ENCODE results near the gene CNTLN. TPM values are rescaled to one million over a fixed set of nuclear protein-coding genes. Genes with fewer than 3 reads are reported as not detected.

Gene CNTLN
- total RNA-seq, 3 donors from 2014 or later (not counting 1 experiment from before 2014, with no cell fraction given), result 0.32 to 1.6 (median 0.63) TPM

DNA sequence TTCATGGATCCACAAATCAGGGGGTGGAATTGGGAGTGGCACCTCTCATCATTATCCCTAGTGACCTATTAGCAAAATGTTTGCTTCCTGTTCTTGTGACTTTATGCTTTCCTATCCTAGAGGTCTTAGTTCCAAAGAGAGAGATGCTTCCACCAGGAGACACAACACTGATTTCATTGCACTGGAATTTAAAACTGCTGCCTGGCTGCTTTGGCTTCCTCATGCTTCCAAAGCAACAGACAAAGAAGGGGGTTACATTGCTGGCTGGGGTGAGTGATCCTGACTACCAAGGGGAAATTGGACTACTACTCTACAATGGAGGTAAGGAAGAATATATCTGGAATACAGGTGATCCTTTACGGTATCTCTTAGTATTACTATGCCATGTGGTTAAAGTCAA lies 374.9 kb downstream of the CNTLN start:
- H3K36me3 Mint-ChIP-seq, result no peaks in the 10 kb centered on the region
- H3K4me1 ChIP-seq (ENCODE audit: control insufficient read depth, insufficient read depth, low read length), result no peaks in the 10 kb centered on the region
- H3K9me3 ChIP-seq (ENCODE audit: control insufficient read depth, insufficient read depth, low read length), result no peaks in the 10 kb centered on the region
- no peaks in the 10 kb centered on the region for H3K27me3 Mint-ChIP-seq (ENCODE audit: low read depth in 2 of 2)
- H3K27me3 ChIP-seq (ENCODE audit: control insufficient read depth, insufficient read depth, low read length), result no peaks in the 10 kb centered on the region
- no peak overlapping the region for H3K4me3 ChIP-seq (ENCODE audit: low read length)
- TF ChIP-seq, protein P1, sequence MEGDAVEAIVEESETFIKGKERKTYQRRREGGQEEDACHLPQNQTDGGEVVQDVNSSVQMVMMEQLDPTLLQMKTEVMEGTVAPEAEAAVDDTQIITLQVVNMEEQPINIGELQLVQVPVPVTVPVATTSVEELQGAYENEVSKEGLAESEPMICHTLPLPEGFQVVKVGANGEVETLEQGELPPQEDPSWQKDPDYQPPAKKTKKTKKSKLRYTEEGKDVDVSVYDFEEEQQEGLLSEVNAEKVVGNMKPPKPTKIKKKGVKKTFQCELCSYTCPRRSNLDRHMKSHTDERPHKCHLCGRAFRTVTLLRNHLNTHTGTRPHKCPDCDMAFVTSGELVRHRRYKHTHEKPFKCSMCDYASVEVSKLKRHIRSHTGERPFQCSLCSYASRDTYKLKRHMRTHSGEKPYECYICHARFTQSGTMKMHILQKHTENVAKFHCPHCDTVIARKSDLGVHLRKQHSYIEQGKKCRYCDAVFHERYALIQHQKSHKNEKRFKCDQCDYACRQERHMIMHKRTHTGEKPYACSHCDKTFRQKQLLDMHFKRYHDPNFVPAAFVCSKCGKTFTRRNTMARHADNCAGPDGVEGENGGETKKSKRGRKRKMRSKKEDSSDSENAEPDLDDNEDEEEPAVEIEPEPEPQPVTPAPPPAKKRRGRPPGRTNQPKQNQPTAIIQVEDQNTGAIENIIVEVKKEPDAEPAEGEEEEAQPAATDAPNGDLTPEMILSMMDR (IDR thresholded peaks at IDR 0.05), result no peak
- intact Hi-C loops (cut with micrococcal nuclease), result no loop called here
- H3K27ac Mint-ChIP-seq, result no peak overlapping the region
- peaks cover 3 to 7% of the 10 kb centered on the region in 2 donors for H3K9me3 Mint-ChIP-seq
- H3K4me1 Mint-ChIP-seq, result no peaks in the 10 kb centered on the region
- H3K4me3 Mint-ChIP-seq, result no peak overlapping the region
- WGBS (ENCODE audit: insufficient coverage), result no CpG with 5 or more reads among the region's 1 CpG
- ATAC-seq (no peak), DNase-seq (no peak)
- H3K36me3 ChIP-seq (ENCODE audit: control insufficient read depth, insufficient read depth, low read length), result no peaks in the 10 kb centered on the region
- no peak overlapping the region for H3K27ac ChIP-seq (ENCODE audit: low read length)

DNA sequence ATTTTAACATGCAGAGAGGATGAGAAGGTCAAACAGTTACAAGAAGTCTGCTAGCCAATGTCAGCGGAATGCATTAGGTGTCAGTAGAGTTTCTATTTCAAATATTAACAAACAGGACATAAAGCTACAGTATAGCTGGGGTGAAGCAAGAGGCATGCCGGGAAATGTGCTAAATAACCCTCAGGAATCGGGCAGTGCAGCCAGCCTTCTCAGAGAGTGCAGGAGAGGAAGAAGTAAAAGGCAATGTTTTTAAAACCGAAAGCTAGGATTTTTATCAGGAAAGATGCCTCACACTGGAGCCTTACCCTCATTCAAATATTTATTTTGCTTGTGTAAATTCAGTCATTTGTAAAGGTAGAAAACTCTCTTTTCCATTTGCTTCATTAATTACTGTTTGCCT lies 384.9 kb downstream of the CNTLN start:
- Mint-ChIP-seq H3K27ac (no peak overlapping the region), H3K36me3 (no peaks in the 10 kb centered on the region), H3K4me3 (no peak overlapping the region), H3K9me3 (peaks cover 3 to 10% of the 10 kb centered on the region in 2 donors), H3K4me1 (no peaks in the 10 kb centered on the region), H3K27me3 (ENCODE audit: low read depth in 2 of 2) (no peaks in the 10 kb centered on the region)
- Histone ChIP-seq H3K4me3 (ENCODE audit: low read length) (no peak overlapping the region), H3K27ac (ENCODE audit: low read length) (no peak overlapping the region), H3K4me1 (ENCODE audit: control insufficient read depth, insufficient read depth, low read length) (no peaks in the 10 kb centered on the region), H3K9me3 (ENCODE audit: control insufficient read depth, insufficient read depth, low read length) (no peaks in the 10 kb centered on the region), H3K36me3 (ENCODE audit: control insufficient read depth, insufficient read depth, low read length) (no peaks in the 10 kb centered on the region), H3K27me3 (ENCODE audit: control insufficient read depth, insufficient read depth, low read length) (no peaks in the 10 kb centered on the region)
- ATAC-seq (no peak), DNase-seq (no peak)
- intact Hi-C loops (cut with micrococcal nuclease), result no loop called here
- WGBS (ENCODE audit: insufficient coverage), result 19% methylated on average over 2 of the region's 4 CpGs
- TF ChIP-seq, protein P1 (IDR thresholded peaks at IDR 0.05), result no peak

DNA sequence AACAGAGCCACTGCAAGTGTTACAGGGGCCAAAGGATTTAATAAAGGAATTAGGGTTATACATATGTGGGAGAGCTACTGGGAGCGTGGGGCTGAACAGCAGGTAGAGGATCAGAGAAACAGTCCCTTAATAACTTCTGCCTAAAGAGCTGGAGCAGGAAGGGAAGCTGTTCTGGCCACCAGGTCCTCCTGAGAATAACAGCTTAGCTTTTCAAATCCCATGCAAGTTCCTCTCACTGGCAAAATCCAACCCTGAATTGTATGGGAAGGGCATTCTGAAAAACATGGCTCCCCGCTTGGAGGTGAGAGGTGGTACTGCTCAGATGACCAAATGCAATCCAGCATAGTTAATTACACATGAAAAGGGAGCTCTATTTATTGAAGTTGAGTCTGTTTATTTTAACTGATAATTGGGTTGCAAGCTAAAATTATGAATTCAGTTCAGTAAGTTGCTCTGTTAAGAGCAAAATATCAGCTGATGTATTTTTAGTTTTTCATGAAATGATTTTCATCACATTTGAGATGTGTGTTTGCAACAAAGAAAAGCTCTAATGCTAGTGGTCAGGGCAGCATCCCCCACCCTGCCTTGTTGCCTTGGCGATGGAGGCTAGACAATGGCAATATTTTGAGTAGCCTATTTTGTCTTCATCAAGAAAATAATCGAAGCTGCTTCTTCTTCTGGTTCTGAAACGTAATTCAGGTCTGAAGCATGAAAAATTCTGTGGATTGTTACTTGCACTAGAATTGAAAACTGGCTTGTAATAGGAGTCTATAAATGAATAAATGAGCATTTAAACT lies 385.6 kb downstream of the CNTLN start:
- no peak for DNase-seq
- Histone ChIP-seq H3K27ac (ENCODE audit: low read length) (no peak overlapping the region), H3K27me3 (ENCODE audit: control insufficient read depth, insufficient read depth, low read length) (no peaks in the 10 kb centered on the region), H3K4me1 (ENCODE audit: control insufficient read depth, insufficient read depth, low read length) (no peaks in the 10 kb centered on the region), H3K4me3 (ENCODE audit: low read length) (no peak overlapping the region), H3K9me3 (ENCODE audit: control insufficient read depth, insufficient read depth, low read length) (no peaks in the 10 kb centered on the region), H3K36me3 (ENCODE audit: control insufficient read depth, insufficient read depth, low read length) (no peaks in the 10 kb centered on the region)
- ATAC-seq, result no peak
- TF ChIP-seq, protein P1 (IDR thresholded peaks at IDR 0.05), result no peak
- Mint-ChIP-seq H3K36me3 (no peaks in the 10 kb centered on the region), H3K27me3 (ENCODE audit: low read depth in 2 of 2) (no peaks in the 10 kb centered on the region), H3K27ac (no peak overlapping the region), H3K4me3 (no peak overlapping the region), H3K4me1 (no peaks in the 10 kb centered on the region), H3K9me3 (peaks cover 3 to 9% of the 10 kb centered on the region in 2 donors)
- 91% methylated on average over 4 of the region's 5 CpGs for WGBS (ENCODE audit: insufficient coverage)
- intact Hi-C loops (cut with micrococcal nuclease), result no loop called here
